T-helper 1 cell treated with Interleukin-12 subunit alpha and Interleukin-12 subunit beta and Interleukin-4 antibody, amounts not matched to agents 30 ng/mL and 1 ng/mL, for 36 hours (primary cell): ENCODE data around the gene GAN. TPM values are rescaled to one million over a fixed set of nuclear protein-coding genes. Genes with fewer than 3 reads are reported as not detected.

Experiments used
- intact Hi-C: fragments of 100-400 bp; cut with micrococcal nuclease; formaldehyde crosslinking; loops from one replicate; pipeline ENCODE4 v1.15.1; 2024
- total RNA-seq: library from RNA; stranded (reverse); gene quantifications from 2 replicates; pipeline ENCODE4 v1.2.3, GENCODE V29; 2022

GAN gene
- 8.7 and 9.6 TPM in 2 replicates for total RNA-seq

DNA sequence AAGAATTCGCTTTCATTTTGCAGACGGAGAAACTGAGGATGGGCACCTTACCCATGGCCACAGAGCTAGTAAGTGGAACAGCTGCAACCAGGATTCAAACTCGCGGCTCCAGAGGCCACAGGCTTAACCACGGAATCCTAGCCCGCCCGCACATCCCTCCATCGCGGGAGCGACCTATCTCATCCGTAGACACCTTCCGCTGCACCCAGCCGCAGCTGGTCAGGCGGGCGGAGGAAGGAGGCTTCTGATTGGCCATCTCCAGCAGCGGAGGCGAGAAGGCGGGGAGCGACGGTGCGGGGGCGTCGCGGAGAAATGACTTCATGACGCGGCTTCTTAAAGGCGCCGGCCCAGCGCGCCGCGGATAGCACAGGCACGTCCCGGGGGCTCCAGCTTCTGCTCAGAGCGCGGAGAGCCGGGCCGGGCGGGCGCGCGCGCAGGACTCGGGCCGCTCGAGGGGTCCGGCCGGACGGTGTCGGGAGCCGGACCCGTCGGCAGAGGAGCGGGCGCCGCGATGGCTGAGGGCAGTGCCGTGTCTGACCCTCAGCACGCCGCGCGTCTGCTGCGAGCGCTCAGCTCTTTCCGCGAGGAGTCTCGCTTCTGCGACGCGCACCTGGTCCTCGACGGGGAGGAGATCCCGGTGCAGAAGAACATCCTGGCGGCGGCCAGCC is at the start of gene GAN:
TSS of gene GAN (plus strand) at position 360 of the 668 bp plus-strand sequence. CDS start at position 512, 152 bp downstream.
- intact Hi-C loops = loop anchor here (1.0 to 10.0 kb wide), 18 partner anchors 53 to 1340 kb away; partner anchors contain the start of genes ATMIN, C16orf46, CENPN and GCSH

DNA sequence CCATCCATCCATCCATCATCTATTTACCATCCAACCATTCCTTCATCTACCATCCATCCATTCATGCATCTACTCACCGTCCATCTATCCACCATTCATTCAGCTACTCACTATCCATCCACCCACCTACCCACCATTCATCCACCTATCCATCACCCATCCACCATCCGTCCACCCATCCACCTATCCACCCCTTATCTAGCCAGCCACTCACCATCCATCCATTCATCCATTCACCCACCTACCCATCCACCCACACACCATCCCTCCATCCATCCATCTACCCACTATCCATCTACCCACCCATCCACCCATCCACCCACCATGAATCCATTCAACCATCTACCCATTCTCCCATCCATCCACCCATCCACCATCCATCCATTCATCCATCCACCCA is 49.7 kb upstream of the GAN start:
- intact Hi-C loops = no loop called here

DNA sequence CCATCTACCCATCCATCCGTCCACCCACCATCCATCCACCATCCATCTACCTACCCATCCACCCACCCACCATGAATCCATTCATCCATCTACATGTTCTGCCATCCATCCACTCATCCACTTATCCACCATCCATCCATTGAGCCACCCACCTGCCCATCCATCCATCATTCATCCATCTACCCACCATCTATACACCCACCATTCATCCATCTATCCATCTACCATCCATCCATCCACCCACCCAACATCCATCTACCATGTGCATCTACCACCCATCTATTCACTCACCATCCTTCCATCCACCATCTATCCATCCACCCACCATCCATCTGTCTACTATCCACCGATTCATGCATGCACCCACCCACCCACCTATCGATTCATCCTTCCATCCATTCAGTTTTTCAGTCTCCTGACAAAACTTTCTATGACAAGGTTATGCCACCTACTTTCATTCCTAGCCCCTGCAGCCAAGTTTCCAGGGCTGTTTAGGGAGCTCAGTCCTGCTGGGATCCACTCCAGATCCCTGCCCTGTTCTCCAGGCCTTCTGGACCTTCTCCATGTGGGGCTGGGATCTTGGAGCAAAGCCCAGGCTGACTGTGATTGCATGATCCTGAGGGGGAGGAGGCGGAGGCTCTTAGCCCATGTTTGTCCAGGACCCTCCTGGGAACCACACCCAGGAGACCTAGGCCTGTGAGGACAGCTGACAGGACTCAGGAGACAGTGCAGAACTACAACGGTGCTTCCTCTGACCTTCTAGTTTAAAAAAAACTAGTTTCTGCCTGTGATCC is 48.9 kb upstream of the GAN start:
- intact Hi-C loops = no loop called here

DNA sequence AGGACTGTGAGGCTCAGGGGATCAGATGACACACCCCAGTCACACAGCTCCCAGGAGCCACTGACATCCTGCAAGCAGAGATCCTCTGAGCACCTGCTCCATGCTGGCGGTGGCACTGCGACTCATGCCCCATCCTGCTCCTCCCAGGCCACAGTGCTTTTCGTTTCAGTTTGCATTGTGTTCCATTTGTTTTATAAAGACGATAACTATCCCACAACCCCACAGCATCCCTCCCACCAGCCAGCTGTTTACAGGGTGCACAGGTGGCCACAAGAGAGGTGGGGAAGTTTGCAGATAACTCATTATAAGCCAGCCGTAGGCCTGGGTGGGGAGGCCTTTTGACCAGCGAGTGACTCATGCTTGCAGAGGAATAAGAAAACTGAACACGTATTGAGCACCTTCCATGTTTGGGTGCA is 48.1 kb upstream of the GAN start:
- intact Hi-C loops = no loop called here

GRCh38 chr16:81268509-81268908 is 46.3 kb upstream of the GAN start:
- intact Hi-C loops = no loop called here

DNA sequence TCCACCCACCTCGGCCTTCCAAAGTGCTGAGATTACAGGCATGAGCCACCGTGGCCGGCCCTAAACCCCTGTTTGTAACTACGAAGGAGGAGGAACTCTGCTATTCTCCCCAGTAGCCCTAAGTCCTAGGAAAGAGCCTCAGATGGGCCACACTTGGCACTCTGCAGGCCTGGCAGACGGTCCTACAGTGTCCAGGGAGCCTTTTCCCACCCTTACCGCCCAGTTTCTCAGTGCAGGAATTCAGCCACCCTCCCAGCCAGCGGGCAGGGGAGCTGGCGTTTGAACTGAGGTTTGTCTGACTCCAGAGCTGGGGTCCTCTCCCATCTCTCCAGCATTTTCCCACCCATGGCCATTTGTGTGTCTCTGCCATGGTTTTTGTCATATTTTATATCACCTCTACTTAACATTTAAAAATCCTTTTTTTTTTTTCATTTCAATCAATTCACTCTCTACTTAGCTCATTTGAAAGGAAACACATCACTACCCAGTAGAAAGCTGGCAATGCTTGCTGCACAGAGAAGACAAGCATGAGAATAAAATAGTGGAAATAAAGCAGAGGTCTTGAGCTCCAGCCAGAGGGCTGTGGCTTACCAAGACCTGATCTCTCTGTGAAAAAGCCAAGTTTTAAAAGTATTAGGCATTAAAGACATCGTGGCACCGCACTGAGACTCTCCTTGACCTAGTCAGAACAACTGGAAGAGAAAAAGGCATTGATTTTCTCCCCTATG is 41.4 kb upstream of the GAN start:
- intact Hi-C loops = no loop called here

DNA sequence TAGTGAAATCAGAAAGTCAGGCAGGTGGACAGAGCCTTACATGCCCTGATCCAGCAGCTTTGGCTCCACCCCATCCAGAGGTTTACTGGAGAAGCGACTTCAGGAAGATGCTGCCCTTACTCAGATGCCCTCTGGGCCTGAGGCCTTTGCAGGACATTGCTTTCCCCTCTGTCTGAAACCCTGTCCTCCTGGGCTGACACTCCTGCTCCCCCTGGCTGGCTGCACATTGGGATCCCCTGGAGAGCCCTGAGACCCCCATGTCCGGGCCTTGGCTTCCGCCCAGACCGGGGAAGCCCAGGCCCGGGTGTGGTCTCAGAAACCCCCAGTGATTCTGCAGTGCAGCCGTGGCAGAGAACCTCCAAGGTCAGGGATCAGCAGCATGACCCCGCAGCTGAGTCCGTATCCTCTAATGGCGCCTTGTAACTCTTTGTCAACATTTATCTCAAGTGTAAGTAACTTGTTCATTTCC is 39.7 kb upstream of the GAN start:
- intact Hi-C loops = no loop called here

DNA sequence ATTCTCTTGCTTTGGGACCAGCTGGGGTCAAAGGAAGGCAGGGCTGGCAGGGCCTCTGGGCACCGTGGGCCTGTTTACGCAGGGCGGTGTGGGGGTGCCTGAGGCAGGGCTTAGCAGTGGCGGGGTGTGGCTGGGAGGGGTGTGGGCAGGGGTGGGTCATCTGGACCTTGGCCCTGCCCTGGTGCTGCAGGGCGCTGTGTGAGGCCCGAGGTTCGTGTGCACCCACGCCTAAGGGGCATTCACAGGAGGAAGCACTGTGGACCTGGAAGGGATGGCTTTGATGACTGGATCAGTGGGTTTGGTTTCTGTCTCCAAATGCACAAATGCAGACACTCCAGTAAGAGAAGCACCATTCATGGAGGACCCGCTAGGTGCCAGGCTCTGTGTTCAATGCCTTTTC is 39.0 kb upstream of the GAN start:
- intact Hi-C loops = no loop called here

GRCh38 chr16:81276323-81276722 is 38.4 kb upstream of the GAN start:
- intact Hi-C loops = no loop called here

GRCh38 chr16:81277541-81278080 is 37.2 kb upstream of the GAN start:
- intact Hi-C loops = no loop called here

DNA sequence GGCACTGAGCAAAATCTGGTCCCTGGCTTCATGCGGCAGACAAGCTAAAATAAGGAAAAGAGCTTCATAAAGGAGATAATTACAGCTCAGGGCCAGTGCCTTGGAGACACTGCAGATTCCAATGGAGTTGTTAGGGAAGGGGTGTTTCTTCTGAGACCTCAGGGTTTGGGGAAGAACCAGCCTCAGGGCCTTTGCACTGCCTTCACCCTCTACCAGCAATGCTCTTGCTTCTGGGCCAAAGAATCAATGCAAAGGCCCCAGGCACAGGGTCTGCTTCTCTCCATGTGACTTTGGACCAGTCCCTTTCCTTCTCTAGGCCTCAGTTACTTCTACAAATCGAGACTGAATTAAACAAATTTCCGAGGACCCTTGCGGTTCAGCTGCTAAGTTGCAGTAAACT is 36.2 kb upstream of the GAN start:
- intact Hi-C loops = no loop called here

- intact Hi-C loops = no loop called here
These were observed 35.4 kb upstream of the GAN start for GRCh38 chr16:81279392-81279791.

DNA sequence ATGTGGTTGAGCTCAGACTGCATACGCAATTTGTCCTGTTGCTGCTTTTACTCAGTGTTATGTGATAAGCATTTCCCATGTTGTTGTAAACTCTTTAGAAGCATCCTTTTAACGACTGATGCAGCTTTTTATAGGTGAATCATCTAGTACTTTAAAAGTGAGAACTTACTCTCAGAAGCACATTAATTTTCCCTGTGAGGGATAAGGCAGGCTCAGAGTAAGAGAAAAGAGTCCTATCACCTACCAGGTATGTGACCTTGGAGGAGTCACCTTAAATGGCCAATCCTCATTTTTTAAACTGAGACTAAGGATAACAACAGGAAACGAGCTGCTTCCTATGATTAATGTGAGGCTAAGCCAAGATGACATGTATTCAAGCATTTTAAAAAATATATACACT is 34.4 kb upstream of the GAN start:
- intact Hi-C loops = no loop called here

DNA sequence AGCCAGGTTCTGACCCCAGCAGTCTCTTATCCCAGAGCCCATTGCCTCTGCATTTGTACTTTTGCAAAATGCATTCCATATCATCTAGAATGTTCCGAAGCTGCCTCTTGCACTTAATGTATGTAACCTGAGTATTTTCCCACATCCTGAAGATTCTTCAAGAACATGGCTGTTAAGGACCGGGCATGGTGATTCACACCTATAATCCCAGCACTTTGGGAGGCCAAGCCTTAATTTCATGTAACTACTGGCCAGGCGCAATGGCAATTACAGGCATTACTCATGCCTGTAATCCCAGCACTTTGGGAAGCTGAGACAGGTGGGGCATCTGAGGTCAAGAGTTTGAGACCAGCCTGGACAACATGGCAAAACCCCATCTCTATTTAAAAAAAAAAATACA is 31.7 kb upstream of the GAN start:
- intact Hi-C loops = no loop called here

- intact Hi-C loops = no loop called here
These were observed 29.7 kb upstream of the GAN start for GRCh38 chr16:81284995-81285600.

DNA sequence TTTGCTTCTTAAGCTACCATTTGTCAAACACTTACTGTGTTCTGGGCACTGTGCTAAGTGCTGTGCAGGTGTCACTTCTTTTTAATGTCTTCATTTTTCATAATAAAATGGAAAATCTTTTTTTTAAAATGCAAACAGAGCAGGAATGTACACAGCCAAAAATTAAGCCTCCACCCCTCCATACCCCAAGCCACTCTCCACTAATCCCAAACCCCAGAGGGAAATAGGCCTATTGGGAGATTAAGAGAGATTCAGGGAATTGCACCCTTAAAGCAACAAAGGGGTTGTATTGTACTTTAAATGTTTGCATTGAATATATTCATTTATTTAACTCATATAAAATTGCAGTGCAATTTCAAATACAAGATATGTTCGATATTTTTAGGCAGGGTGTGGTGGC is 28.6 kb upstream of the GAN start:
- intact Hi-C loops = no loop called here

DNA sequence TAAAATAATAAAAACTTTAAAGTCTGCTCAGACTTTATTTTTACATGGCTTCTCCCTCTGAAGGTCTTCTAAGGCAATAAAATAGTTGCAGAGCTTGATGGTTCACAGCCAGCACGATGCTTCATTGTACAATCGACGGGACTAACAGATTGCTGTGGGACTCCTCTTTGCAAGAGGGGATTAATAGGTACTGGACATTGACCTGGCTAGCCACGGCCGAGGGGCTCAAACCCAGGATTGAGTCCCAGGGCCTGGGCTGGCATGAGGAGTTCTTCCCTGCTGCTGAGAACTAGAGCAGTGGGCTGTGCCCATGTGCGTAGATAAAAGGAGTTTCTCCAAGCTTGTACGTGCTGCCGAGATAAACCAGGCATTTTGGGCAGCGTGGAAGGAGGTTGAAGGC is 23.6 kb upstream of the GAN start:
- intact Hi-C loops = no loop called here

GRCh38 chr16:81292936-81293335 is 21.8 kb upstream of the GAN start:
- intact Hi-C loops = no loop called here

DNA sequence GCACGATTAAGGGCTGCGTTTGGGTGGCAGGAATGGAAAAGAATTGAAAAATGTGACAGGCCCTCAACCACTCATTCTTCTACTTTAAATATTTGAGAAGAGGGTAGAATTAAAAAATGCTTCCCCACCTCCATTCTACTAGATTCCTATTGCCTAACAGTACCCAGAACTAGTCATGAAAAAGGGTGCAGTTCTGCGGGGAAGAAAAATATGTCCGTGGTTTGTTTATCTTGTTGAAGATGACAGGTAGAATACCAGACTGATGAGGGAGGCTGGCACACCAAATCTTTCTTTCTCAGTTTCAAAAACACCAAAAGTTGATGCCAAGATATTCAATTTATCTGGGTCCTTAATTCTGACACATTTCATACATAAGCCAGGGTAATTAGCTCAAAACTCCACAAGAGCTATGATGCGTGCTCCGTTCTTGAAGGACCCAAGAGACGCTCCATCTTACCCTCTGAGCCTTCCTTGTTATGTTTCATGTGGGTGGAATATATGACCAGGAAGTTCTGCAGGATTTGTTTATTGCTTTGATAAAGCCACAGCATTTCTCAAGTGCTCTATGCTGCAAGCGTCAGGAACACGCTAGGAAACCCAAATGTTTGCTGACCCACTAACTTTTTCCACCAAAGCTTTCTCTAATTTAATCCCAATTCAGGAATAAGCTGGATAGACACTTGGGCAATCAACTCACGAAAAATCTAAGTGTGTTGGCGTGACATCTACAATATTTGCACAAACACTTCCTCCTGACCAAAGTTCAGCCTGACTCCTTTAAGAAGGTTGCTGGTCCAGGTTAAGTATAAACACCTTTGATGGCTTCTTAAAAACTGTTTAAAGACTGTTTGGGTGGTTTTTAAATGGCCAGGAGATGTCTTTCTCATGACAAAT is 20.6 kb upstream of the GAN start:
- intact Hi-C loops = no loop called here

- intact Hi-C loops = no loop called here
These were observed 18.1 kb upstream of the GAN start for GRCh38 chr16:81296631-81297030.
